ENCODE results near the gene VWA8. TPM values are rescaled to one million over a fixed set of nuclear protein-coding genes. Genes with fewer than 3 reads are reported as not detected.

Gene VWA8
- total and polyA plus RNA-seq, 2 of the 8 experiments (the other 6 are each of a cell fraction or from before 2014, with no cell fraction given): 5.9 to 19.6 TPM

- H3K36me3 ChIP-seq (ENCODE audit: control insufficient read depth in 2 of 4, insufficient read depth in 4 of 4, low read length in 3 of 4): no peaks in the 10 kb centered on the region
- H4K91ac ChIP-seq (replicated peaks; ENCODE audit: insufficient read length, low read length): no peak overlapping the region
- DNase-seq (ENCODE audit: low read depth in 1 of 2, low spot score in 2 of 2) (no peak), FAIRE-seq (no peak)
- H4K20me1 ChIP-seq (replicated peaks in 1 of 2; ENCODE audit: control insufficient read depth in 1 of 2, insufficient read depth in 2 of 2, low read length in 2 of 2): no peaks in the 10 kb centered on the region
- no peak overlapping the region for H3K4me3 ChIP-seq (ENCODE audit: extremely low read depth in 1 of 4, insufficient read depth in 2 of 4, low read depth in 3 of 4, low read length in 4 of 4)
- no peak overlapping the region for H2AK5ac ChIP-seq (ENCODE audit: low read depth, low read length)
- no peak for TF ChIP-seq JUND (IDR thresholded peaks at IDR 0.05; ENCODE audit: low read length)
- no peak for TF ChIP-seq POLR2A (IDR thresholded peaks at IDR 0.05; ENCODE audit: control extremely low read depth in 1 of 2, low read depth in 2 of 2, low read length in 2 of 2)
- TF ChIP-seq SIRT6 (IDR thresholded peaks at IDR 0.05; ENCODE audit: low read length): no peak
- TF ChIP-seq E2F6 (IDR thresholded peaks at IDR 0.05): no peak
- no peaks in the 10 kb centered on the region for H3K79me2 ChIP-seq (ENCODE audit: control insufficient read depth in 1 of 2, insufficient read depth in 2 of 2, low read length in 2 of 2)
- no peak overlapping the region for H3K4me2 ChIP-seq (ENCODE audit: insufficient read depth in 1 of 2, low read depth in 2 of 2, low read length in 2 of 2)
- H2BK120ac ChIP-seq (replicated peaks; ENCODE audit: low read depth, low read length): no peak overlapping the region
- no peak overlapping the region for H2AFZ ChIP-seq (ENCODE audit: low read length)
- no peak overlapping the region for H4K8ac ChIP-seq (ENCODE audit: extremely low read depth, insufficient read depth, low read length)
- no peak overlapping the region for H3K4ac ChIP-seq (replicated peaks; ENCODE audit: insufficient read length, low read depth, low read length)
- H4K5ac ChIP-seq (ENCODE audit: insufficient read length, low read depth, low read length): no peak overlapping the region
- ChIA-PET POLR2A (ENCODE audit: partially characterized antibody) (no interaction called here), CTCF (ENCODE audit: partially characterized antibody) (no interaction called here)
- no peak overlapping the region for H2BK5ac ChIP-seq (ENCODE audit: low read depth, low read length)
- no peak overlapping the region for H3K14ac ChIP-seq (ENCODE audit: insufficient read length)
- no peaks in the 10 kb centered on the region for H3K9me3 ChIP-seq (ENCODE audit: insufficient read depth in 2 of 2, low read depth in 1 of 2, low read length in 1 of 2)
- no peaks in the 10 kb centered on the region for H3K79me1 ChIP-seq (ENCODE audit: low read depth, low read length)
- no peak overlapping the region for H3K9ac ChIP-seq (replicated peaks in 1 of 4; ENCODE audit: extremely low read depth in 1 of 4, low read depth in 3 of 4, low read length in 3 of 4)
- no peak overlapping the region for H3K27ac ChIP-seq (ENCODE audit: low read depth, low read length)
- H3K23ac ChIP-seq (ENCODE audit: insufficient read length): no peak overlapping the region
- no peak overlapping the region for H3K18ac ChIP-seq (ENCODE audit: extremely low read depth, low read length)
- H3K4me1 ChIP-seq (replicated peaks in 1 of 4; ENCODE audit: control insufficient read depth in 3 of 4, insufficient read depth in 4 of 4, low read length in 3 of 4): no peaks in the 10 kb centered on the region
- no peaks in the 10 kb centered on the region for H3K23me2 ChIP-seq (ENCODE audit: low read depth, low read length)
- H3K27me3 ChIP-seq (replicated peaks in 1 of 4; ENCODE audit: control insufficient read depth in 3 of 4, extremely low read depth in 1 of 4, insufficient read depth in 3 of 4, low read length in 3 of 4): no peaks in the 10 kb centered on the region
- no peak overlapping the region for H2BK15ac ChIP-seq (ENCODE audit: low read length)
- no peak overlapping the region for H2BK12ac ChIP-seq (ENCODE audit: low read depth, low read length)
- no peak overlapping the region for H2BK20ac ChIP-seq (ENCODE audit: low read length)
- WGBS, 2 experiments (ENCODE audit: extremely low coverage in 1 of 2, insufficient coverage in 1 of 2, insufficient read length in 1 of 2, insufficient replicate concordance in 2 of 2, low coverage in 1 of 2, low lambda C conversion rate in 2 of 2, missing lambda C conversion rate in 1 of 2): 89% methylated on average over 3 of the region's 3 CpGs; no CpG with 5 or more reads in 1 of the 2 experiments
- no peak overlapping the region for H3K56ac ChIP-seq (replicated peaks; ENCODE audit: insufficient read length, low read depth, low read length)
These were observed 432.9 kb downstream of the VWA8 start for GRCh38 chr13:41528021-41528420.
